NB4 (cell line): ENCODE data around the gene PDE6G.

Experiments used
- CTCF ChIP-seq: IDR thresholded peaks from one replicate; pipeline ENCODE4 v1.5.1; 2012; ENCODE audit warnings: low read depth, low read length
- POLR2A ChIP-seq: IDR thresholded peaks from 2 replicates; pipeline ENCODE4 v1.6.1; 2011; ENCODE audit warnings: mild to moderate bottlenecking; ENCODE audit not compliant: insufficient read length; ENCODE audit errors: extremely low read depth

DNA sequence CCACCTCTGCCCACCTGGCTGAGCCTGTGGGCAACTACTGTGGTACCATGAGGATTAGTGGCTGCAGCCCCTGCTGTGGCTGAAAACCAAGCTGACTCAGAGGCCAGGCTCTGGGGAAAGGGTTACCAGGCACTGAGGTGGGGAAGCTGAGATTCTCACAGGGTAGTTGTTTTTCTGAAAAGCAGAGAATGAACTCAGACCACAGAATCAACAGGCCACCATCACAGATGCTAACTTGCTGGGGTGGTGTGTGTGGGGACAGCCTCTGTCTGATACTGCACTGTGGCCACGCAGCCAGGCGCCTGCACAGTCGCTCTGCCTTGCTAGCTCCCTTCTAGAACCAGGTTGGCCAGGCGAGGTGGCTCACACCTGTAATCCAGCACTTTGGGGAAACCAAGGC lies 48.3 kb downstream of the PDE6G start:
- no peak for TF ChIP-seq CTCF
- TF ChIP-seq POLR2A: no peak
